VCaP (cell line): ENCODE data around the gene TPPP.

Experiments used
- H3K27ac ChIP-seq: fragments of 450-650 bp; 2 replicates; pipeline ENCODE4 v1.5.1; 2017
- CTCF ChIP-seq: fragments of 450-650 bp; conservative IDR thresholded peaks from 2 replicates; pipeline ENCODE4 v1.5.1; 2017; ENCODE audit warnings: mild to moderate bottlenecking, moderate library complexity

The TPPP gene

GRCh38 chr5:661891-662750, 31.0 kb downstream of the TPPP start:
- TF ChIP-seq CTCF = no peak
- H3K27ac ChIP-seq = no peak overlapping the region

- H3K27ac ChIP-seq = no peak overlapping the region
- TF ChIP-seq CTCF = no peak
Measured at GRCh38 chr5:660491-661030, 32.6 kb downstream of the TPPP start.

GRCh38 chr5:659496-660263, 33.5 kb downstream of the TPPP start:
- no peak for TF ChIP-seq CTCF

GRCh38 chr5:658103-658502, 35.0 kb downstream of the TPPP start:
- TF ChIP-seq CTCF = no peak
- no peak overlapping the region for H3K27ac ChIP-seq

More at GRCh38 chr5:659496-660263, 33.5 kb downstream of the TPPP start:
- no peak overlapping the region for H3K27ac ChIP-seq

- H3K27ac ChIP-seq = no peak overlapping the region
- TF ChIP-seq CTCF = no peak
Measured at GRCh38 chr5:657570-657969, 35.6 kb downstream of the TPPP start.

- no peak for TF ChIP-seq CTCF
Measured at GRCh38 chr5:655406-655805, 37.7 kb downstream of the TPPP start.

GRCh38 chr5:654071-654778, 38.9 kb downstream of the TPPP start:
- H3K27ac ChIP-seq = no peak overlapping the region
- no peak for TF ChIP-seq CTCF

More at GRCh38 chr5:655406-655805, 37.7 kb downstream of the TPPP start:
- no peak overlapping the region for H3K27ac ChIP-seq
